Measurements from ENCODE around the gene ZNF697. TPM values are rescaled to one million over a fixed set of nuclear protein-coding genes. Genes with fewer than 3 reads are reported as not detected.
A peak's percentile ranks its signal among the peaks of the same experiment; 100 is the strongest.

The ZNF697 gene
- total RNA-seq, 3 donors from 2014 or later (not counting 1 experiment from before 2014, with no cell fraction given): 0.09 to 0.45 TPM; not detected in 1

DNA sequence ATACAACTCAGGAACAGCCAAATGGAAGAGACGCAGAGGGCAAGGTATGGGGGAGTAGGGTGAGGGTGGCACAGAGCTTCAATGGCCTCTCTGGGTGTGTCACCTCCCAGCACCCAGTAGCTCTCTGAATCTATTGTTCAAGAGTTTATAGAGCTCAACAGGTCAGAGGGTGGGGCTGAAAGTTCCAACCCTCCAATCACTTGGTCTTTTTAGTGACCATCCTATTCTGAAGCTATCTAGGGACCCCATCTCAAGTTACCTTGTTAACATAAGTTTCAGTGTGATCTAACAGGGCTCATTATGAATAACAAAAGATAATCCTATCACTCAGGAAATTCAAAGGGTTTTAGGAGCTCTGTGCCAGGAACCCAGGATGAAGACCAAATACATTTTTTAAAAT, 31.2 kb upstream of the ZNF697 start:
- H3K27ac ChIP-seq (ENCODE audit: low read length): no peak overlapping the region
- Mint-ChIP-seq H3K4me3 (no peak overlapping the region), H3K27ac (no peak overlapping the region), H3K4me1 (peaks cover 6 to 12% of the 10 kb centered on the region in 2 donors), H3K27me3 (ENCODE audit: low read depth in 2 of 2) (peaks cover 4 to 8% of the 10 kb centered on the region in 2 donors), H3K9me3 (no peaks in the 10 kb centered on the region), H3K36me3 (no peaks in the 10 kb centered on the region)
- H3K4me1 ChIP-seq (ENCODE audit: control insufficient read depth, insufficient read depth, low read length): peaks cover 6% of the 10 kb centered on the region
- WGBS (ENCODE audit: insufficient coverage): 88% methylated on average over 1 of the region's 1 CpG
- intact Hi-C loops (cut with micrococcal nuclease): no loop called here
- H3K9me3 ChIP-seq (ENCODE audit: control insufficient read depth, insufficient read depth, low read length): no peaks in the 10 kb centered on the region
- no peaks in the 10 kb centered on the region for H3K36me3 ChIP-seq (ENCODE audit: control insufficient read depth, insufficient read depth, low read length)
- TF ChIP-seq, protein P1, sequence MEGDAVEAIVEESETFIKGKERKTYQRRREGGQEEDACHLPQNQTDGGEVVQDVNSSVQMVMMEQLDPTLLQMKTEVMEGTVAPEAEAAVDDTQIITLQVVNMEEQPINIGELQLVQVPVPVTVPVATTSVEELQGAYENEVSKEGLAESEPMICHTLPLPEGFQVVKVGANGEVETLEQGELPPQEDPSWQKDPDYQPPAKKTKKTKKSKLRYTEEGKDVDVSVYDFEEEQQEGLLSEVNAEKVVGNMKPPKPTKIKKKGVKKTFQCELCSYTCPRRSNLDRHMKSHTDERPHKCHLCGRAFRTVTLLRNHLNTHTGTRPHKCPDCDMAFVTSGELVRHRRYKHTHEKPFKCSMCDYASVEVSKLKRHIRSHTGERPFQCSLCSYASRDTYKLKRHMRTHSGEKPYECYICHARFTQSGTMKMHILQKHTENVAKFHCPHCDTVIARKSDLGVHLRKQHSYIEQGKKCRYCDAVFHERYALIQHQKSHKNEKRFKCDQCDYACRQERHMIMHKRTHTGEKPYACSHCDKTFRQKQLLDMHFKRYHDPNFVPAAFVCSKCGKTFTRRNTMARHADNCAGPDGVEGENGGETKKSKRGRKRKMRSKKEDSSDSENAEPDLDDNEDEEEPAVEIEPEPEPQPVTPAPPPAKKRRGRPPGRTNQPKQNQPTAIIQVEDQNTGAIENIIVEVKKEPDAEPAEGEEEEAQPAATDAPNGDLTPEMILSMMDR (IDR thresholded peaks at IDR 0.05): no peak
- no peaks in the 10 kb centered on the region for H3K27me3 ChIP-seq (ENCODE audit: control insufficient read depth, insufficient read depth, low read length)
- ATAC-seq: no peak
- DNase-seq: no peak
- H3K4me3 ChIP-seq (ENCODE audit: low read length): no peak overlapping the region

DNA sequence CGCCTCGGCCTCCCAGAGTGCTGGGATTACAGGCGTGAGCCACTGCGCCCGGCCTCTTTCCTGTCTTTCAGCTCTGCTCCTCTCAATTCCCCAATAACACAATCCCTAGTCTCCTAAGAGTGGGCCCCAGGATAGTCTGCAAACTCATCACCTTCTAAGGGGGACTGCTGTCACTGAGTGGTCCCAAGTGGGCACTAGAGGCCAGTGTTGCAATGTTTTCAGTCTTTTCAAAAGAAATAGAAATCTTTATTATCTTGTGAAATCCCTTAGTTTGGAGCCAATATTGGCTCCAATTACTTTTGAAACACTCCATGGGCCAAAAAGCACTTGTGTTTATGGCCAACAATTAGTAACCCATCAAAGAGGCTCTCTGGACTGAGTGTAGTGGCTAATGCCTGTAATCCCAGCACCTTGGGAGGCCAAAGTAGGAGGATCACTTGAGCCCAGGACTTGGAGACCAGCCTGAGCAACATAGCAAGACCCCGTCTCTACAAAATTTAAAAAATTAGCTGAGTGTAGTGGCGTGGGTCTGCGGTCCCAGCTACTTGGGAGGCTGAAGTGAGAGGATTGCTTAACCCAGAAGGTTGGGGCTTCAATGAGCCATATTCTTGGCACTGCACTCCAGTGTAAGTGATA, 28.6 kb upstream of the ZNF697 start:
- Histone ChIP-seq H3K36me3 (ENCODE audit: control insufficient read depth, insufficient read depth, low read length) (no peaks in the 10 kb centered on the region), H3K9me3 (ENCODE audit: control insufficient read depth, insufficient read depth, low read length) (no peaks in the 10 kb centered on the region), H3K4me3 (ENCODE audit: low read length) (no peak overlapping the region), H3K27ac (ENCODE audit: low read length) (no peak overlapping the region), H3K4me1 (ENCODE audit: control insufficient read depth, insufficient read depth, low read length) (peaks cover 6% of the 10 kb centered on the region), H3K27me3 (ENCODE audit: control insufficient read depth, insufficient read depth, low read length) (no peaks in the 10 kb centered on the region)
- Mint-ChIP-seq H3K9me3 (no peaks in the 10 kb centered on the region), H3K4me1 (peaks cover 6 to 13% of the 10 kb centered on the region in 2 donors), H3K27me3 (ENCODE audit: low read depth in 2 of 2) (peaks cover 8 to 24% of the 10 kb centered on the region in 2 donors), H3K27ac (no peak overlapping the region), H3K36me3 (no peaks in the 10 kb centered on the region), H3K4me3 (no peak overlapping the region)
- TF ChIP-seq, protein P1 (IDR thresholded peaks at IDR 0.05): no peak
- DNase-seq: no peak
- no peak for ATAC-seq
- intact Hi-C loops (cut with micrococcal nuclease): no loop called here
- WGBS (ENCODE audit: insufficient coverage): 97% methylated on average over 8 of the region's 8 CpGs

DNA sequence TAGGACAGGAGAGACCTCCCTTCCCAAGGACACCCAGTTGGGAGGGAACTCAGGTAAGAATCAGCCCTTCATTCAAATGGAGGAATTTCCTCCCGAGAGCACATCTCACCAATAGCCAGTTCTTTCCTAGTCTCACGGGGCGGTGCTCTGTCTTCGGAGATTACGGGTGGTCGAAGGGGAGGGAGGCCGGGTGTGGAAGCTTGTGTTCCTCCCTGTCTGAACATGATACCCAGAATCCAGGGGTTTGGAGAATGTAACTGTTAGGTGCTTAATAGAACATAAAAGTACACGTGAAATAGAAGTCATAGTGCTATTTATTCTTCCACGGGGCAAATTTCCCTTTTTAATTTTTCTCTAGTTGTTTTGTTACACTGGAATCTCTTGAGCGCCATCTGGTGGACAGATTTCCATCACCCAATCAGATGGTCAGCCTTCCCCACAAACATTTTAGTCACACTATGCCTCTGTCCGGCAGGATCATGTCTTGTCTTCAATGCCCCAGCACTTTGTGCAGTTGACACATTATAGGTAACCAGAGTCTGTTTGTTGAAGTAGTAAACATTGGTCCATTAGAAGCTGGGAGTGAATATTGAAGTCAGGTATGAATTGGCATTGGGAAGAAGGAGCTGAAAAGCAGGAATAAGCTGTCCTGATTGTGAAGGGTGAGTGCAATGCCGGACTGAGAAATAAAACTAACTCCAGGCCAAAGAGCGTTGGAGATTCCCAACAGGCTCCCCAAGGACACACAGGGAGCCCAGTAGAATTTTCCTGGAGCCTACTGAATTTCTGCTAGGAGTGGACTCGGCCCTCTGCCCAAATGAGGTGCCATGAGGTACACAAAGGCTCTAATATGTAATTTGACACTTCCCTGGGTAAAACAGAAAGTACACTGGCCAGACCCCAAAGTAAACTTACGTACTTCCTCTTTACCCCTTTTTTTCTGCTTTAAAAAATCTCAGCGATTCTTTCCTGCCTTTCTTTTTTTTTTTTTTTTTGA, 27.6 kb upstream of the ZNF697 start:
- WGBS (ENCODE audit: insufficient coverage): 24% methylated on average over 13 of the region's 16 CpGs
- Histone ChIP-seq H3K4me3 (ENCODE audit: low read length) (no peak overlapping the region), H3K4me1 (ENCODE audit: control insufficient read depth, insufficient read depth, low read length) (peaks cover 6% of the 10 kb centered on the region), H3K36me3 (ENCODE audit: control insufficient read depth, insufficient read depth, low read length) (no peaks in the 10 kb centered on the region), H3K9me3 (ENCODE audit: control insufficient read depth, insufficient read depth, low read length) (no peaks in the 10 kb centered on the region), H3K27ac (ENCODE audit: low read length) (no peak overlapping the region), H3K27me3 (ENCODE audit: control insufficient read depth, insufficient read depth, low read length) (no peaks in the 10 kb centered on the region)
- intact Hi-C loops (cut with micrococcal nuclease): loop anchor here (1.0 kb wide), 1 partner anchor 62 kb away; no protein-coding TSS in a partner anchor
- ATAC-seq (peak in 2 of 3 donors; percentile 51 to 67), DNase-seq (peak; percentile 17 to 80)
- peaks cover 6 to 13% of the 10 kb centered on the region in 2 donors for H3K4me1 Mint-ChIP-seq
- H3K9me3 Mint-ChIP-seq: no peaks in the 10 kb centered on the region
- no peaks in the 10 kb centered on the region for H3K36me3 Mint-ChIP-seq
- H3K27me3 Mint-ChIP-seq (ENCODE audit: low read depth in 2 of 2): peaks cover 8 to 28% of the 10 kb centered on the region in 2 donors
- TF ChIP-seq, protein P1 (IDR thresholded peaks at IDR 0.05): peak; percentile 66
- peak overlapping the region; percentile 71 for H3K4me3 Mint-ChIP-seq
- H3K27ac Mint-ChIP-seq: no peak overlapping the region
